ENCODE data around the gene PEX11A.

PEX11A gene

GRCh38 chr15:89652666-89653065 is 37.9 kb downstream of the PEX11A start:
- H3K4me3 ChIP-seq (ENCODE audit: low read depth, low read length) = no peak overlapping the region
- no peak for TF ChIP-seq CTCF (IDR thresholded peaks at IDR 0.05; ENCODE audit: insufficient read depth, low read length, missing control alignments)
- POLR2A ChIA-PET = no interaction called here
- CTCF ChIA-PET = interaction anchor here (0.9 to 1.0 kb wide), 2 partner anchors 10 to 98 kb away, joined by 3 read pairs; partner anchors contain the start of gene MESP1
- DNase-seq (ENCODE audit: low read depth, low spot score) = no peak

- no peak for DNase-seq (ENCODE audit: low read depth, low spot score)
- no peak overlapping the region for H3K4me3 ChIP-seq (ENCODE audit: low read depth, low read length)
- no peak for TF ChIP-seq CTCF (IDR thresholded peaks at IDR 0.05; ENCODE audit: insufficient read depth, low read length, missing control alignments)
- POLR2A ChIA-PET = no interaction called here
- CTCF ChIA-PET = interaction anchor here (0.9 kb wide), 1 partner anchor 9 kb away, joined by 3 read pairs; no protein-coding TSS in a partner anchor
These were observed 38.4 kb downstream of the PEX11A start for GRCh38 chr15:89652131-89652530.

- ChIA-PET POLR2A (no interaction called here), CTCF (interaction anchor here (0.8 to 1.4 kb wide), 2 partner anchors 9 to 34 kb away, joined by 3 to 7 read pairs; no protein-coding TSS in a partner anchor)
- H3K4me3 ChIP-seq (ENCODE audit: low read depth, low read length) = no peak overlapping the region
- no peak for DNase-seq (ENCODE audit: low read depth, low spot score)
- TF ChIP-seq CTCF (IDR thresholded peaks at IDR 0.05; ENCODE audit: insufficient read depth, low read length, missing control alignments) = no peak
These were observed 40.8 kb downstream of the PEX11A start for GRCh38 chr15:89649716-89650115.

GRCh38 chr15:89649013-89649625 is 41.4 kb downstream of the PEX11A start:
- ChIA-PET POLR2A (no interaction called here), CTCF (interaction anchor here (1.4 kb wide), 1 partner anchor 9 kb away, joined by 7 read pairs; no protein-coding TSS in a partner anchor)
- H3K4me3 ChIP-seq (ENCODE audit: low read depth, low read length) = no peak overlapping the region
- DNase-seq (ENCODE audit: low read depth, low spot score) = no peak
- TF ChIP-seq CTCF (IDR thresholded peaks at IDR 0.05; ENCODE audit: insufficient read depth, low read length, missing control alignments) = no peak

- ChIA-PET CTCF (interaction anchor here (0.7 to 3.1 kb wide), 13 partner anchors 9 to 240 kb away, joined by 3 to 37 read pairs (median 9); no protein-coding TSS in a partner anchor), POLR2A (no interaction called here)
- TF ChIP-seq CTCF (IDR thresholded peaks at IDR 0.05; ENCODE audit: insufficient read depth, low read length, missing control alignments) = no peak
- no peak for DNase-seq (ENCODE audit: low read depth, low spot score)
- H3K4me3 ChIP-seq (ENCODE audit: low read depth, low read length) = no peak overlapping the region
These were observed 42.2 kb downstream of the PEX11A start for GRCh38 chr15:89648106-89649012.
